Neural progenitor cell (in vitro differentiated cells): Measurements from ENCODE around the gene TOGARAM2. TPM values are rescaled to one million over a fixed set of nuclear protein-coding genes. Genes with fewer than 3 reads are reported as not detected.
"Not testable (repeated sequence)": the region's sequence is repeated elsewhere in the genome, so short reads cannot be mapped to it uniquely, and the experiment has no call there.

Experiments
- DNase-seq: peaks from one replicate; pipeline ENCODE4 v3.0.0-alpha.2; 2016; ENCODE audit warnings: low spot score
- H2AFZ ChIP-seq: fragments of 200-600 bp; sonication (generic); replicated peaks from 2 replicates; pipeline ENCODE4 v1.6.1; 2016; ENCODE audit warnings: antibody characterized with exemption
- H3F3A ChIP-seq: fragments of 200-600 bp; sonication (generic); 2 replicates; pipeline ENCODE4 v1.6.1; 2016; ENCODE audit warnings: antibody characterized with exemption, low read depth
- H3K27ac ChIP-seq: fragments of 200-600 bp; sonication (generic); 2 replicates; pipeline ENCODE4 v1.5.1; 2016; ENCODE audit warnings: mild to moderate bottlenecking
- H3K27me3 ChIP-seq: fragments of 200-600 bp; sonication (generic); 2 replicates; pipeline ENCODE4 v1.6.1; 2016; ENCODE audit warnings: mild to moderate bottlenecking, moderate library complexity
- H3K36me3 ChIP-seq: fragments of 200-600 bp; sonication (generic); 2 replicates; pipeline ENCODE4 v1.5.1; 2016
- H3K4me1 ChIP-seq: fragments of 200-600 bp; sonication (generic); 2 replicates; pipeline ENCODE4 v1.6.1; 2016; ENCODE audit warnings: mixed run types
- H3K4me2 ChIP-seq: fragments of 200-600 bp; sonication (generic); 2 replicates; pipeline ENCODE4 v1.6.1; 2016
- H3K4me3 ChIP-seq: fragments of 200-600 bp; sonication (generic); 2 replicates; pipeline ENCODE4 v1.5.1; 2016
- H3K79me2 ChIP-seq: fragments of 200-600 bp; sonication (generic); 2 replicates; pipeline ENCODE4 v1.6.1; 2016; ENCODE audit warnings: low read depth
- H3K9ac ChIP-seq: fragments of 200-600 bp; sonication (generic); 2 replicates; pipeline ENCODE4 v1.6.1; 2016
- H3K9me3 ChIP-seq: fragments of 200-600 bp; sonication (generic); 2 replicates; pipeline ENCODE4 v1.5.1; 2016; ENCODE audit warnings: low read depth
- H4K20me1 ChIP-seq: fragments of 200-600 bp; sonication (generic); 2 replicates; pipeline ENCODE4 v1.6.1; 2016; ENCODE audit warnings: low read depth
- H3K27ac Mint-ChIP-seq: 3 replicates; pipeline ENCODE4 v1.8.0; 2021; ENCODE audit warnings: mixed read lengths
- H3K27me3 Mint-ChIP-seq: 2 replicates; pipeline ENCODE4 v1.8.0; 2022; ENCODE audit warnings: low read depth, mild to moderate bottlenecking, inconsistent platforms, moderate library complexity, mixed read lengths; ENCODE audit not compliant: insufficient read depth
- H3K36me3 Mint-ChIP-seq: 3 replicates; pipeline ENCODE4 v1.8.0; 2021; ENCODE audit warnings: mixed read lengths
- H3K4me1 Mint-ChIP-seq: 3 replicates; pipeline ENCODE4 v1.8.0; 2021; ENCODE audit warnings: mixed read lengths
- H3K4me3 Mint-ChIP-seq: 3 replicates; pipeline ENCODE4 v1.8.0; 2021; ENCODE audit warnings: mild to moderate bottlenecking, moderate library complexity, mixed read lengths
- H3K9me3 Mint-ChIP-seq: 3 replicates; pipeline ENCODE4 v1.8.0; 2020; ENCODE audit warnings: mixed read lengths
- CTCF ChIP-seq: fragments of 200-600 bp; sonication (generic); IDR thresholded peaks from 2 replicates; pipeline ENCODE4 v1.5.1; 2017; ENCODE audit warnings: antibody characterized with exemption, mild to moderate bottlenecking
- EZH2 ChIP-seq: fragments of 200-600 bp; sonication (generic); IDR thresholded peaks from 2 replicates; pipeline ENCODE4 v1.6.1; 2017; ENCODE audit warnings: antibody characterized with exemption, mild to moderate bottlenecking, moderate library complexity
- EZH2phosphoT487 ChIP-seq: fragments of 200-600 bp; sonication (generic); IDR thresholded peaks from 2 replicates; pipeline ENCODE4 v1.6.1; 2017; ENCODE audit warnings: antibody characterized with exemption
- total RNA-seq: library from RNA; depleted of rRNA; stranded (reverse); fragments of >200 nt; gene quantifications from 2 replicates; pipeline ENCODE4 v1.2.3, GENCODE V29; 2015; ENCODE audit warnings: low replicate concordance

Gene TOGARAM2
- total RNA-seq, 1 donor from 2014 or later = 0.04 TPM

GRCh38 chr2:29084554-29084953, 103.5 kb downstream of the TOGARAM2 start:
- Histone ChIP-seq H3K4me1 (no peaks in the 10 kb centered on the region), H3K79me2 (no peaks in the 10 kb centered on the region), H3F3A (peaks cover 6% of the 10 kb centered on the region), H3K27ac (no peak overlapping the region), H3K4me2 (no peak overlapping the region), H4K20me1 (no peaks in the 10 kb centered on the region), H3K4me3 (no peak overlapping the region), H2AFZ (no peak overlapping the region), H3K9me3 (no peaks in the 10 kb centered on the region), H3K9ac (no peak overlapping the region), H3K27me3 (no peaks in the 10 kb centered on the region), H3K36me3 (no peaks in the 10 kb centered on the region)
- TF ChIP-seq EZH2phosphoT487 (no peak), EZH2 (no peak), CTCF (no peak)
- Mint-ChIP-seq H3K4me3 (no peak overlapping the region), H3K36me3 (no peaks in the 10 kb centered on the region), H3K27ac (no peak overlapping the region), H3K9me3 (peaks cover 7% of the 10 kb centered on the region), H3K27me3 (peaks cover 2% of the 10 kb centered on the region), H3K4me1 (no peaks in the 10 kb centered on the region)
- DNase-seq = no peak

- H3K4me1 Mint-ChIP-seq, H3K27me3 Mint-ChIP-seq, H3K79me2 ChIP-seq, H3K4me3 ChIP-seq, H3K9me3 ChIP-seq, H3K9ac ChIP-seq, H4K20me1 ChIP-seq, DNase-seq, H3K36me3 ChIP-seq, H3K4me2 ChIP-seq, H3K27ac ChIP-seq, H3K27ac Mint-ChIP-seq, H3K4me3 Mint-ChIP-seq, H3F3A ChIP-seq, H3K36me3 Mint-ChIP-seq, H3K9me3 Mint-ChIP-seq, H2AFZ ChIP-seq, H3K27me3 ChIP-seq: not testable (repeated sequence)
- peaks cover 10% of the 10 kb centered on the region for H3K4me1 ChIP-seq
Observed at GRCh38 chr2:29090311-29090710, 109.2 kb downstream of the TOGARAM2 start.

GRCh38 chr2:29096969-29097368, 115.9 kb downstream of the TOGARAM2 start:
- Histone ChIP-seq H3K4me1 (no peaks in the 10 kb centered on the region), H4K20me1 (no peaks in the 10 kb centered on the region), H3K4me2 (peak overlapping the region; percentile 4), H3K79me2 (no peaks in the 10 kb centered on the region), H3K27ac (no peak overlapping the region), H3K36me3 (no peaks in the 10 kb centered on the region), H3K9ac (no peak overlapping the region), H3K9me3 (no peaks in the 10 kb centered on the region), H3K4me3 (no peak overlapping the region), H3F3A (no peaks in the 10 kb centered on the region), H2AFZ (no peak overlapping the region), H3K27me3 (no peaks in the 10 kb centered on the region)
- H3K4me3 Mint-ChIP-seq = no peak overlapping the region
- no peaks in the 10 kb centered on the region for H3K36me3 Mint-ChIP-seq
- no peaks in the 10 kb centered on the region for H3K27me3 Mint-ChIP-seq
- H3K4me1 Mint-ChIP-seq = peaks cover 11% of the 10 kb centered on the region
- DNase-seq = no peak
- peak overlapping the region; percentile 63 for H3K27ac Mint-ChIP-seq
- no peak for TF ChIP-seq EZH2
- TF ChIP-seq CTCF = no peak
- TF ChIP-seq EZH2phosphoT487 = no peak
- peaks cover 5% of the 10 kb centered on the region for H3K9me3 Mint-ChIP-seq

- H3K27me3 ChIP-seq = no peaks in the 10 kb centered on the region
- no peaks in the 10 kb centered on the region for H3K27me3 Mint-ChIP-seq
Observed at GRCh38 chr2:29097569-29097968, 116.5 kb downstream of the TOGARAM2 start.

More at GRCh38 chr2:29097569-29097968, 116.5 kb downstream of the TOGARAM2 start:
- Histone ChIP-seq H3K79me2 (no peaks in the 10 kb centered on the region), H3K4me2 (peak overlapping the region; percentile 4), H3K9ac (no peak overlapping the region), H4K20me1 (no peaks in the 10 kb centered on the region), H3K9me3 (no peaks in the 10 kb centered on the region), H2AFZ (no peak overlapping the region), H3K27ac (no peak overlapping the region), H3F3A (no peaks in the 10 kb centered on the region), H3K4me1 (no peaks in the 10 kb centered on the region), H3K36me3 (no peaks in the 10 kb centered on the region), H3K4me3 (no peak overlapping the region)
- H3K36me3 Mint-ChIP-seq = no peaks in the 10 kb centered on the region
- DNase-seq = no peak
- H3K4me1 Mint-ChIP-seq = peaks cover 11% of the 10 kb centered on the region
- no peak overlapping the region for H3K4me3 Mint-ChIP-seq
- TF ChIP-seq CTCF = no peak
- H3K27ac Mint-ChIP-seq = peak overlapping the region; percentile 87
- peaks cover 4% of the 10 kb centered on the region for H3K9me3 Mint-ChIP-seq
